ENCODE measurements around the gene DGKH. TPM values are rescaled to one million over a fixed set of nuclear protein-coding genes. Genes with fewer than 3 reads are reported as not detected.

Gene DGKH
- total RNA-seq, 1 donor from 2014 or later = 16.0 TPM

DNA sequence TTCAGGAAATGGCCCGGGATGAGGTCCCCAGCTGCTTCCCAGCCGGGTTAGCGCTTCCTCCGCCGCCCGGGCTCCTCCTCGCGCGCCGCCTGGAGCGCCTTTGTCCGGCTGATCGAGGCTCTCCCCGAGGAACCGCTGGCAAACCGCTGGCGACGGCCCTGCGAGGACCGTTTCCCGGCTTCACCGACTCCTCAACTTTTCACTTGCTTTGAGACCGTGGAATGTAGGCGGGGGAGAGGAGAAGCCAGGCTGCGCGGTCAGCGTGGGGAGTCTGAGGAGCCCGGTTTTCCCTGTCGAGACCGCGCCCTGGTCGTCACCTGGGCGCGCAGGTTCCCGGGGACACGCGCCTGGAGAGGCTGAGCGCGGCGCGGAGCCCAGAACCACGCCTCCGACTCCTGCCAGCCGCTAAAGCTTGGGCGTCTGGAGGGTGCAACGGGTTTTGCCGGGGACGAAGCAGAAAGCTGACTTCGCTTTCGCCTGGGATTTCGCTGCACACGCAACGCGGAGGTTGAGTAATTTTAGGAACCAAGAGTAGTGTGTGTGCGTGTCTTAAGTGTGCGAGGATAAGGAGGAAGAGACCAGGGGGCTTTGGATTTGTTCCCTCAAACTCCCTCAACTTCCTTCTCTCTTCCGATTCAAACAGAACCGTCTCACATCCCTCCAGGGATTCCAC, 7.3 kb upstream of the DGKH start:
- intact Hi-C loops (cut with DNase I) = loop anchor here (2.0 to 10.0 kb wide), 6 partner anchors 70 to 1376 kb away; partner anchors contain the start of genes FOXO1, NAA16 and RGCC
- no peaks in the 10 kb centered on the region for H3K27me3 ChIP-seq
- peak in 1 of 2 donors; percentile 69 for DNase-seq (ENCODE audit: low spot score in 2 of 2)

GRCh38 chr13:42041684-42042035, 6.8 kb upstream of the DGKH start:
- intact Hi-C loops (cut with DNase I) = loop anchor here (2.0 to 10.0 kb wide), 6 partner anchors 69 to 1377 kb away; partner anchors contain the start of genes FOXO1, NAA16 and RGCC
- Histone ChIP-seq H3K36me3 (no peaks in the 10 kb centered on the region), H3K9me3 (no peaks in the 10 kb centered on the region), H3K4me1 (peaks cover 0 to 8% of the 10 kb centered on the region in 2 donors), H3K27me3 (no peaks in the 10 kb centered on the region), H3K4me3 (peak overlapping the region; percentile 78 to 91), H3K27ac (peak overlapping the region; percentile 89 to 92)
- peak; percentile 37 to 60 (median 45) for TF ChIP-seq CTCF (IDR thresholded peaks at IDR 0.05)
- peak in 1 of 2 donors; percentile 80 for DNase-seq (ENCODE audit: low spot score in 2 of 2)

More for the DNA sequence above, 7.3 kb upstream of the DGKH start:
- Histone ChIP-seq H3K36me3 (no peaks in the 10 kb centered on the region), H3K4me3 (peak overlapping the region; percentile 78 to 91), H3K4me1 (peaks cover 0 to 8% of the 10 kb centered on the region in 2 donors), H3K27ac (peak overlapping the region; percentile 89 to 92), H3K9me3 (no peaks in the 10 kb centered on the region)
- no peak for TF ChIP-seq CTCF (IDR thresholded peaks at IDR 0.05)

GRCh38 chr13:42043676-42044075, 4.8 kb upstream of the DGKH start:
- no peak for TF ChIP-seq CTCF (IDR thresholded peaks at IDR 0.05)
- H3K4me3 ChIP-seq = no peak overlapping the region

GRCh38 chr13:42046448-42046847, 2.0 kb upstream of the DGKH start:
- intact Hi-C loops (cut with DNase I) = loop anchor here (5.0 to 10.0 kb wide), 4 partner anchors 219 to 1382 kb away; partner anchors contain the start of genes FOXO1 and WBP4
- no peaks in the 10 kb centered on the region for H3K36me3 ChIP-seq
- H3K27me3 ChIP-seq = no peaks in the 10 kb centered on the region
- H3K27ac ChIP-seq = no peak overlapping the region
- no peak for DNase-seq (ENCODE audit: low spot score in 2 of 2)
- H3K9me3 ChIP-seq = no peaks in the 10 kb centered on the region
- no peak overlapping the region for H3K4me3 ChIP-seq
- no peak for TF ChIP-seq CTCF (IDR thresholded peaks at IDR 0.05)
- H3K4me1 ChIP-seq = peaks cover 2 to 15% of the 10 kb centered on the region in 2 donors

More at GRCh38 chr13:42043676-42044075, 4.8 kb upstream of the DGKH start:
- H3K9me3 ChIP-seq = no peaks in the 10 kb centered on the region
- H3K36me3 ChIP-seq = no peaks in the 10 kb centered on the region
- H3K27me3 ChIP-seq = no peaks in the 10 kb centered on the region
- H3K27ac ChIP-seq = no peak overlapping the region
- intact Hi-C loops (cut with DNase I) = loop anchor here (5.0 to 10.0 kb wide), 4 partner anchors 339 to 1379 kb away; partner anchors contain the start of genes FOXO1 and RGCC
- peaks cover 2 to 11% of the 10 kb centered on the region in 2 donors for H3K4me1 ChIP-seq
- no peak for DNase-seq (ENCODE audit: low spot score in 2 of 2)

DNA sequence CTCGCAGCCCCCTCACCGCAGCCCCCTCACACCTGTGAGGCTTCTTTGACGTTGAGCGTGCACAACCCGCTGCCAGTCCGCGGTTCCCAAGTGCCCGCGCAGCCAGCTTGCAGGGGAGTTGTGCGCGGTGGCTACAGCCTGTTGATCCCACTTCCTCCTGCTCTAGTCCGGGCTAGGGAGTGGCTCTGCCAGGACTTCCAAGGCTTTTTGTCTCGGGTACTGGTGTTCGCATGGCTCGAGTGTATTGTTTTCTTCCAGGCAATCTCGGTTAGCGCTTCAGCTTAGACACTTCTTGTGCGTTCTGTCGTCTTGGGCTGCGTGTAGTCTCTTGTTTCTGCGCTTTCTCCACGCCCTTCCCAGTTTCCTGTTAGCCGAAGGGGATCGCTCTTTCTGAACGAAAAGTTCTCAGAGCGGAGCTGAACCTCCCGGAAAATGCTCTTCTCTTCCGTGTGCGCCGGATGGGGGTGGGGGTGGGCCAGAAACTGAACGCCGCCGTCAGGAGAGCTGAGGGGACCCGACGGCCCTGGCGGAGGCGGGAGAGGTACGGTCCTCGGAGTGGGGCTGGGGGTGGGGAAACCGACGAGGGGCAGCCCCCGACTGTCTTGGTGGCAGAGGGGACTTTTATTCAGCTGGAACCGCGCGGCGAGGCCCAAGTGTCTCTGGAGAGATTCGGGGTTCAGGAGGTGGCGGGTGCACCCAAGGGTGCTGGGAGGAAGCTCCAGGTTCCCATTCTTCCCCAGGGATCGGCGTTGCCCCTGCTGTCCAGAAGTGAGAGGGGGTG, 697 bp upstream of the DGKH start:
- DNase-seq (ENCODE audit: low spot score in 2 of 2) = peak in 1 of 2 donors; percentile 70
- peak overlapping the region; percentile 91 to 99 for H3K27ac ChIP-seq
- TF ChIP-seq CTCF (IDR thresholded peaks at IDR 0.05) = no peak
- peak overlapping the region; percentile 86 to 96 for H3K4me3 ChIP-seq
- H3K36me3 ChIP-seq = no peaks in the 10 kb centered on the region
- no peaks in the 10 kb centered on the region for H3K9me3 ChIP-seq
- no peaks in the 10 kb centered on the region for H3K27me3 ChIP-seq
- H3K4me1 ChIP-seq = peaks cover 2 to 7% of the 10 kb centered on the region in 2 donors
- intact Hi-C loops (cut with DNase I) = loop anchor here (1.0 to 10.0 kb wide), 9 partner anchors 7 to 1383 kb away; partner anchors contain the start of genes AKAP11, FOXO1, MRPS31 and VWA8

Data from ascending aorta (tissue), 2 donors.